ENCODE data around the gene NEK4. TPM values are rescaled to one million over a fixed set of nuclear protein-coding genes. Genes with fewer than 3 reads are reported as not detected.
"Not testable (repeated sequence)": the region's sequence is repeated elsewhere in the genome, so short reads cannot be mapped to it uniquely, and the experiment has no call there.

Gene NEK4
- total RNA-seq, 1 donor from 2014 or later: 11.4 TPM

DNA sequence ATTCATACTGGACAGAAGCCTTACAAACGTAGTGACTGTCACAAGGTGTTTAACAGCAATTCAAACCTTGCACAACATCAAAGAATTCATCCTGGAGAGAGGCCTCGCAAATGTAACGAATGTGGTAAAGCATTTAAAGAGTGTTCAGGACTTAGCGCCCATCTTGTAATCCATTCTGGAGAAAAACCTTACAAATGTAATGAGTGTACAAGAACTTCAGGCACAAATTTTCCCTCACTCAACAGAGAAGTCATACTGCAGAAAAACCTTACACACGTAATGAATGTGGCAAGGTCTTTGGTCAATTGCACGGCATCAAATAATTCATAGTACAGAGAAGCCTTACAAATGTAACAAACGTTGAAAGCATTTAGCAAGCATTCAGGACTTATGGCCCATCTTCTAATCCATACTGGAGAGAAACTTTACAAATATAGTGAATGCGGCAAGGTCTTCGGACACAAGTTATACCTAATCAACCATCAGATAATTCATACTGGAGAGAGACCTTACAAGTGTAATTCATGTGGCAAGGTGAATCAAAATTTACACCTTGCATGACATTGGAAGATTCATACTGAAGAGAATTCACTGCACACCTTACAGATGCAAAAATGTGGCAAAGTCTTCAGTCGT lies 37.4 kb downstream of the NEK4 start:
- H3K27me3 ChIP-seq: no peaks in the 10 kb centered on the region

DNA sequence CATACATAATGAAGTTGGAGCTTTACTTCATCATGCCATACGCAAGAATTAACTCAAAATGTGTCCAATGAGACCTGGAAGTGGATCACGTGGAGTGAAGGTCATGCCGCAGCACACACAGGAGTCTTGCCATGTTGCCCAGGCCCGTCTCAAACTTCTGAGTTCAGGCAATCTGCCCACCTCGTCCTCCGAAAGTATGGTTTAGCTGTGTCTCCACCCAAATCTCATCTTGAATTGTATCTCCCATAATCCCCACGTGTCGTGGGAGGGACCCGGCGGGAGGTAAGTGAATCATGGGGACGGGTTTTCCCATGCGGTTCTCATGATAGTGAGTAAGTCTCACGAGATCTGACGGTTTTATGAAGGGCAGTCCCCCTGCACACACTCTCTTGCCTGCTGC lies 39.1 kb downstream of the NEK4 start:
- intact Hi-C loops (cut with DNase I): no loop called here
- peaks cover 48 to 67% of the 10 kb centered on the region in 2 donors for H3K36me3 ChIP-seq
- H3K27ac ChIP-seq: no peak overlapping the region

More for the DNA sequence above, 37.4 kb downstream of the NEK4 start:
- no peaks in the 10 kb centered on the region for H3K4me1 ChIP-seq
- intact Hi-C loops (cut with DNase I): no loop called here
- H3K9me3 ChIP-seq: peaks cover 0 to 7% of the 10 kb centered on the region in 2 donors
- no peak overlapping the region for H3K27ac ChIP-seq
- H3K36me3 ChIP-seq: peaks cover 53 to 82% of the 10 kb centered on the region in 2 donors
- H3K4me3 ChIP-seq: no peak overlapping the region
- TF ChIP-seq, protein P1, sequence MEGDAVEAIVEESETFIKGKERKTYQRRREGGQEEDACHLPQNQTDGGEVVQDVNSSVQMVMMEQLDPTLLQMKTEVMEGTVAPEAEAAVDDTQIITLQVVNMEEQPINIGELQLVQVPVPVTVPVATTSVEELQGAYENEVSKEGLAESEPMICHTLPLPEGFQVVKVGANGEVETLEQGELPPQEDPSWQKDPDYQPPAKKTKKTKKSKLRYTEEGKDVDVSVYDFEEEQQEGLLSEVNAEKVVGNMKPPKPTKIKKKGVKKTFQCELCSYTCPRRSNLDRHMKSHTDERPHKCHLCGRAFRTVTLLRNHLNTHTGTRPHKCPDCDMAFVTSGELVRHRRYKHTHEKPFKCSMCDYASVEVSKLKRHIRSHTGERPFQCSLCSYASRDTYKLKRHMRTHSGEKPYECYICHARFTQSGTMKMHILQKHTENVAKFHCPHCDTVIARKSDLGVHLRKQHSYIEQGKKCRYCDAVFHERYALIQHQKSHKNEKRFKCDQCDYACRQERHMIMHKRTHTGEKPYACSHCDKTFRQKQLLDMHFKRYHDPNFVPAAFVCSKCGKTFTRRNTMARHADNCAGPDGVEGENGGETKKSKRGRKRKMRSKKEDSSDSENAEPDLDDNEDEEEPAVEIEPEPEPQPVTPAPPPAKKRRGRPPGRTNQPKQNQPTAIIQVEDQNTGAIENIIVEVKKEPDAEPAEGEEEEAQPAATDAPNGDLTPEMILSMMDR (IDR thresholded peaks at IDR 0.05): no peak
- DNase-seq (ENCODE audit: low spot score in 2 of 2): peak in 1 of 2 donors; percentile 4

DNA sequence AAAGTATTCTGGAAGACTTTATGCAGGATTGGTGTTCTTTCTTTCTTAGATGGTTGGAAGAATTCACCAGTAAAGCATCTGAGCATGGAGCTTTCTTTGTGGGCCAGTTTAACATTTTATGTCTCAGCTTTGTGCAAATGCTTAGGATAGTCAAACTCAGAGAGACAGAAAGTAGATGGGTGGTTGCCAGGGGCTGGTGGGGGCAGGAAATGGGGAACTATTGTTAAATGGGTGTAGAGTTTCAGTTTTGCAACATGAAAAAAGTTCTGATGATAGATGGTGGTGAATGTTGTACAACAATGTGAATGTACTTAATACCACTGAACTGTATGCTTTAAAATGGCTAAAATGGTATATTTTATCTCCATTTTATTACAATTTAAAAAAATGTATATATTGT lies 40.1 kb downstream of the NEK4 start:
- DNase-seq (ENCODE audit: low spot score in 2 of 2): peak in 1 of 2 donors; percentile 35
- intact Hi-C loops (cut with DNase I): no loop called here
- peaks cover 0 to 7% of the 10 kb centered on the region in 2 donors for H3K9me3 ChIP-seq
- H3K4me3 ChIP-seq: no peak overlapping the region
- TF ChIP-seq, protein P1 (IDR thresholded peaks at IDR 0.05): no peak
- H3K36me3 ChIP-seq: peaks cover 40 to 58% of the 10 kb centered on the region in 2 donors
- H3K27me3 ChIP-seq: no peaks in the 10 kb centered on the region
- no peak overlapping the region for H3K27ac ChIP-seq
- H3K4me1 ChIP-seq: no peaks in the 10 kb centered on the region

More for the DNA sequence above, 39.1 kb downstream of the NEK4 start:
- Histone ChIP-seq H3K27me3 (no peaks in the 10 kb centered on the region), H3K4me1 (no peaks in the 10 kb centered on the region), H3K9me3 (peaks cover 0 to 7% of the 10 kb centered on the region in 2 donors), H3K4me3 (no peak overlapping the region)
- peak in 1 of 2 donors; percentile 51 for DNase-seq (ENCODE audit: low spot score in 2 of 2)
- TF ChIP-seq, protein P1 (IDR thresholded peaks at IDR 0.05): no peak

DNA sequence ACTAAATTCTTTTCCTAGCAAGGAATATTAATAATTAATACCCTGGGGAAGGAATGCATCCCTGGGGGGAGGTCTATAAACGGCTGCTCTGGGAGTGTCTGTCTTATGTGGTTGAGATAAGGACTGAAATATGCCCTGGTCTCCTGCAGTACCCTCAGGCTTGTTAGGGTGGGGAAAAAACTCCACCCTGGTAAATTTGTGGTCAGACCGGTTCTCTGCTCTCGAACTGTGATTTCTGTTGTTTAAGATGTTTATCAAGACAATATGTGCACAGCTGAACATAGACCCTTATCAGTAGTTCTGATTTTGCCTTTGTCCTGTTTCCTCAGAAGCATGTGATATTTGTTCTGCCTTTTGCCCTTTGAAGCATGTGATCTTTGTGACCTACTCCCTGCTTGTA lies 42.0 kb downstream of the NEK4 start:
- H3K9me3 ChIP-seq; H3K4me1 ChIP-seq; H3K4me3 ChIP-seq; H3K27ac ChIP-seq; intact Hi-C loops (cut with DNase I); H3K27me3 ChIP-seq: not testable (repeated sequence)
- H3K36me3 ChIP-seq: peaks cover 30 to 40% of the 10 kb centered on the region in 2 donors
- peak in 1 of 2 donors; percentile 4 for DNase-seq (ENCODE audit: low spot score in 2 of 2)

DNA sequence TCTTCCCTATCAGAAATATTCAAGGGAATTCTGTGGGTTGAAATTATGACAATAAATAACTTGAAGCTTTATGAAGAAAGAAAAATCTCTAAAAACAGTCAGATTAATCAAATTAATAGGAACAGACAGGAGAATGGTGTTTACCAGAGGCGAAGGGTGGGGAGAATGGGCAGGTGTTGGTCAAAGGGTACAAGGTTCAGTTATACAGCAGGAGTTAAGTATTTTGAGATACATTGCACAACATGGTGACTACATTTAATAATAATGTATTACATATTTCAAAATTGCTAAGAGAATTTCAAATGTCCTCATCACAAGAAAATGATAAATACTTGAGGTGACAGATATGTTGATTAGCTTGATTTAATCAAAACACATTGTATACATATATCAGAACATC lies 46.2 kb downstream of the NEK4 start:
- H3K36me3 ChIP-seq: peaks cover 6 to 21% of the 10 kb centered on the region in 2 donors
- H3K9me3 ChIP-seq: peaks cover 0 to 11% of the 10 kb centered on the region in 2 donors
- DNase-seq (ENCODE audit: low spot score in 2 of 2): no peak
- H3K4me1 ChIP-seq: no peaks in the 10 kb centered on the region
- TF ChIP-seq, protein P1 (IDR thresholded peaks at IDR 0.05): no peak
- H3K4me3 ChIP-seq: no peak overlapping the region
- H3K27ac ChIP-seq: no peak overlapping the region
- intact Hi-C loops (cut with DNase I): no loop called here
- H3K27me3 ChIP-seq: no peaks in the 10 kb centered on the region

DNA sequence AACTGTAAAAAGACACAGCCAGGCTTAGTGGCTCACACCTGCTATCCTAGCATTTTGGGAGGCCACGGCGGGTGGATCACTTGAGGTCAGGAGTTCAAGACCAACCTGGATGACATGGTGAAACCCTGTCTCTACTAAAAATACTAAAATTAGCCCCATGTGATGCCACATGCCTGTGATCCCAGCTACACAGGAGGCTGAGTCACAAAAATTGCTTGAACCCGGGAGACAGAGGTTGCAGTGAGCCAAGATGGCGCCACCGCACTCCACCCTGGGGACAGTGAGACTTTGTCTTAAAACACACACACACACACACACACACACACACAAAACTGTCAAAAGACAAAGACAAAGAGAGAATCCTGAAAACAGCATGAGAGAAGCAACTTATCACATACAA lies 46.8 kb downstream of the NEK4 start:
- no peak for DNase-seq (ENCODE audit: low spot score in 2 of 2)
- H3K36me3 ChIP-seq: peaks cover 12 to 17% of the 10 kb centered on the region in 2 donors
- intact Hi-C loops (cut with DNase I): no loop called here
- H3K27me3 ChIP-seq: no peaks in the 10 kb centered on the region
- H3K27ac ChIP-seq: no peak overlapping the region
- TF ChIP-seq, protein P1 (IDR thresholded peaks at IDR 0.05): no peak
- no peaks in the 10 kb centered on the region for H3K4me1 ChIP-seq
- no peak overlapping the region for H3K4me3 ChIP-seq
- peaks cover 0 to 8% of the 10 kb centered on the region in 2 donors for H3K9me3 ChIP-seq

Measured in ascending aorta (tissue), 2 donors.